Measurements from ENCODE around the gene VSTM4.

VSTM4 gene

GRCh38 chr10:49007129-49007528, 108.2 kb downstream of the VSTM4 start:
- no peak for DNase-seq (ENCODE audit: low read depth)

GRCh38 chr10:49005270-49005669, 110.1 kb downstream of the VSTM4 start:
- DNase-seq (ENCODE audit: low read depth), result no peak

- no peak for DNase-seq (ENCODE audit: low read depth)
Measured at GRCh38 chr10:49001870-49002672, 113.3 kb downstream of the VSTM4 start.

- DNase-seq (ENCODE audit: low read depth), result no peak
Measured at GRCh38 chr10:49001402-49001801, 113.9 kb downstream of the VSTM4 start.

GRCh38 chr10:49000437-49001398, 114.6 kb downstream of the VSTM4 start:
- DNase-seq (ENCODE audit: low read depth), result no peak

GRCh38 chr10:48999346-48999745, 116.0 kb downstream of the VSTM4 start:
- no peak for DNase-seq (ENCODE audit: low read depth)

- no peak for DNase-seq (ENCODE audit: low read depth)
Measured at GRCh38 chr10:48996329-48996728, 119.0 kb downstream of the VSTM4 start.

- no peak for DNase-seq (ENCODE audit: low read depth)
Measured at GRCh38 chr10:48993627-48994026, 121.7 kb downstream of the VSTM4 start.

- DNase-seq (ENCODE audit: low read depth), result no peak
Measured at GRCh38 chr10:48990226-48990625, 125.1 kb downstream of the VSTM4 start.

- DNase-seq (ENCODE audit: low read depth), result no peak
Measured at GRCh38 chr10:48985621-48986158, 129.6 kb downstream of the VSTM4 start.

- DNase-seq (ENCODE audit: low read depth), result no peak
Measured at GRCh38 chr10:48983648-48984351, 131.5 kb downstream of the VSTM4 start.

- DNase-seq (ENCODE audit: low read depth), result no peak
Measured at GRCh38 chr10:48982584-48982983, 132.7 kb downstream of the VSTM4 start.

- peak; percentile 4 for DNase-seq (ENCODE audit: low read depth)
Measured at GRCh38 chr10:48981310-48981907, 133.9 kb downstream of the VSTM4 start.

GRCh38 chr10:48978318-48978717, 137.0 kb downstream of the VSTM4 start:
- DNase-seq (ENCODE audit: low read depth), result no peak

- no peak for DNase-seq (ENCODE audit: low read depth)
Measured at GRCh38 chr10:48976196-48976595, 139.1 kb downstream of the VSTM4 start.

- no peak for DNase-seq (ENCODE audit: low read depth)
Measured at GRCh38 chr10:48974510-48975156, 140.7 kb downstream of the VSTM4 start.

GRCh38 chr10:48973065-48973464, 142.3 kb downstream of the VSTM4 start:
- DNase-seq (ENCODE audit: low read depth), result no peak

- no peak for DNase-seq (ENCODE audit: low read depth)
Measured at GRCh38 chr10:48970654-48971053, 144.7 kb downstream of the VSTM4 start.

GRCh38 chr10:48970046-48970445, 145.3 kb downstream of the VSTM4 start:
- no peak for DNase-seq (ENCODE audit: low read depth)

GRCh38 chr10:48968036-48968435, 147.3 kb downstream of the VSTM4 start:
- DNase-seq (ENCODE audit: low read depth), result no peak

GRCh38 chr10:48965460-48965859, 149.9 kb downstream of the VSTM4 start:
- no peak for DNase-seq (ENCODE audit: low read depth)

Measured in stimulated activated CD8-positive, alpha-beta memory T cell treated with anti-CD3 and anti-CD28 coated beads, Interleukin-7, amount 100 ng/mL, for 24 hours (primary cell).